IMR-90 (cell line): Measurements from ENCODE around the gene P2RY14. TPM values are rescaled to one million over a fixed set of nuclear protein-coding genes. Genes with fewer than 3 reads are reported as not detected.

Experiments
- ATAC-seq: fragments of 200-7000 bp; cut with Tn5 transposase; 2 replicates; pipeline ENCODE4 v1.9.1; 2020; ENCODE audit warnings: low read depth, mild to moderate bottlenecking, moderate library complexity
- BruUV-seq: library from RNA; stranded (reverse); fragments of 400-500 nt; replicated peaks from 2 replicates; lab custom pipeline; 2021; lab: Mats Ljungman, UMichigan
- CTCF ChIA-PET: fragments of 300-600 bp; formaldehyde crosslinking; extraction: SDS; loops from one replicate; lab custom pipeline; 2021; ENCODE audit warnings: antibody characterized with exemption; lab: Yijun Ruan, JAX
- POLR2A ChIA-PET: fragments of 300-600 bp; sonication (Branson Sonifier 250); formaldehyde crosslinking; loops from one replicate; lab custom pipeline; 2022; ENCODE audit warnings: antibody characterized with exemption; ENCODE audit not compliant: unreplicated experiment; lab: Charles Lee
- DNase-seq: peaks from one replicate; pipeline ENCODE4 v3.0.0; 2013
- H2AFZ ChIP-seq: replicated peaks from 2 replicates; pipeline ENCODE3; 2013; ENCODE audit warnings: low read length, mild to moderate bottlenecking; ENCODE audit not compliant: poor library complexity
- H2AK5ac ChIP-seq: 2 replicates; pipeline ENCODE4 v1.6.1; 2013; ENCODE audit warnings: low read depth, low read length, inconsistent platforms
- H2AK9ac ChIP-seq: replicated peaks from 2 replicates; pipeline ENCODE3; 2013; ENCODE audit warnings: mild to moderate bottlenecking, low read depth, low read length, moderate library complexity; ENCODE audit not compliant: poor library complexity
- H2BK120ac ChIP-seq: 2 replicates; pipeline ENCODE4 v1.6.1; 2013; ENCODE audit warnings: low read depth, low read length, inconsistent platforms
- H2BK15ac ChIP-seq: 3 replicates; pipeline ENCODE4 v1.6.1; 2013; ENCODE audit warnings: low read depth, low read length, inconsistent platforms
- H2BK20ac ChIP-seq: 2 replicates; pipeline ENCODE4 v1.6.1; 2013; ENCODE audit warnings: low read depth, mild to moderate bottlenecking, inconsistent platforms, low read length, moderate library complexity
- H2BK5ac ChIP-seq: 2 replicates; pipeline ENCODE4 v1.6.1; 2013; ENCODE audit warnings: mild to moderate bottlenecking, low read depth, low read length, inconsistent platforms; ENCODE audit not compliant: poor library complexity, severe bottlenecking
- H3K14ac ChIP-seq: replicated peaks from 2 replicates; pipeline ENCODE4 v1.6.1; 2013; ENCODE audit warnings: low read depth, low read length, inconsistent platforms
- H3K18ac ChIP-seq: 2 replicates; pipeline ENCODE4 v1.6.1; 2013; ENCODE audit warnings: low read depth, low read length, control low read depth
- H3K23ac ChIP-seq: 2 replicates; pipeline ENCODE4 v1.6.1; 2013; ENCODE audit warnings: low read depth, low read length, inconsistent platforms
- H3K27ac ChIP-seq: 2 replicates; pipeline ENCODE4 v1.5.1; 2013; ENCODE audit warnings: mild to moderate bottlenecking, control low read depth, low read length; ENCODE audit not compliant: insufficient read depth
- H3K27me3 ChIP-seq: 2 replicates; pipeline ENCODE4 v1.6.1; 2013; ENCODE audit warnings: low read length; ENCODE audit not compliant: control insufficient read depth, insufficient read depth
- H3K36me3 ChIP-seq: 2 replicates; pipeline ENCODE4 v1.6.1; 2013; ENCODE audit warnings: low read length, mixed read lengths; ENCODE audit not compliant: control insufficient read depth, insufficient read depth
- H3K4ac ChIP-seq: 2 replicates; pipeline ENCODE4 v1.6.1; 2013; ENCODE audit warnings: low read depth, low read length, inconsistent platforms
- H3K4me1 ChIP-seq: 2 replicates; pipeline ENCODE4 v1.6.1; 2013; ENCODE audit warnings: low read length, mixed read lengths; ENCODE audit not compliant: control insufficient read depth, insufficient read depth
- H3K4me2 ChIP-seq: 2 replicates; pipeline ENCODE4 v1.6.1; 2013; ENCODE audit warnings: low read depth, mild to moderate bottlenecking, control low read depth, low read length, moderate library complexity
- H3K4me3 ChIP-seq: 2 replicates; pipeline ENCODE4 v1.5.1; 2013; ENCODE audit warnings: low read depth, mild to moderate bottlenecking, control low read depth, low read length, moderate library complexity; ENCODE audit not compliant: insufficient read depth
- H3K56ac ChIP-seq: 2 replicates; pipeline ENCODE4 v1.6.1; 2013; ENCODE audit warnings: low read length, inconsistent platforms; ENCODE audit not compliant: insufficient read depth; ENCODE audit errors: extremely low read depth
- H3K79me1 ChIP-seq, 2 experiments: 2 replicates each; pipeline ENCODE4 v1.6.1; 2013; ENCODE audit warnings: low read length in 2 of 2, inconsistent platforms in 1 of 2, low read depth in 1 of 2
- H3K9ac ChIP-seq: 2 replicates; pipeline ENCODE4 v1.6.1; 2013; ENCODE audit warnings: low read depth, low read length, control low read depth
- H3K9me1 ChIP-seq: 2 replicates; pipeline ENCODE4 v1.6.1; 2013; ENCODE audit warnings: low read length, inconsistent platforms; ENCODE audit not compliant: insufficient read depth
- H3K9me3 ChIP-seq: 2 replicates; pipeline ENCODE4 v1.6.1; 2013; ENCODE audit warnings: low read length; ENCODE audit not compliant: control insufficient read depth, insufficient read depth
- H4K20me1 ChIP-seq: 2 replicates; pipeline ENCODE4 v1.6.1; 2013; ENCODE audit warnings: low read length, inconsistent platforms; ENCODE audit not compliant: insufficient read depth
- H4K5ac ChIP-seq: 2 replicates; pipeline ENCODE4 v1.6.1; 2013; ENCODE audit warnings: mild to moderate bottlenecking, low read depth, low read length, control low read depth
- H4K8ac ChIP-seq, 2 experiments: 2 replicates each; pipeline ENCODE4 v1.6.1; 2013; ENCODE audit warnings: low read depth in 2 of 2, low read length in 2 of 2, control low read depth in 1 of 2, inconsistent platforms in 1 of 2
- H4K91ac ChIP-seq: 2 replicates; pipeline ENCODE4 v1.6.1; 2013; ENCODE audit warnings: low read depth, low read length, inconsistent platforms; ENCODE audit not compliant: insufficient read depth
- BHLHE40 ChIP-seq: fragments of 150-350 bp; IDR thresholded peaks from 2 replicates; pipeline ENCODE4 v1.6.1; 2016; ENCODE audit warnings: mild to moderate bottlenecking, low read depth, low read length
- CHD1 ChIP-seq: IDR thresholded peaks from 2 replicates; pipeline ENCODE4 v1.6.1; 2012; ENCODE audit warnings: low read depth, low read length, improper control_type of control experiment
- FOS ChIP-seq: fragments of 150-350 bp; IDR thresholded peaks from 2 replicates; pipeline ENCODE4 v1.6.1; 2016; ENCODE audit warnings: low read depth, low read length
- MAFK ChIP-seq: IDR thresholded peaks from 2 replicates; pipeline ENCODE4 v1.6.1; 2012; ENCODE audit warnings: low read depth, low read length, improper control_type of control experiment
- MAZ ChIP-seq: IDR thresholded peaks from 2 replicates; pipeline ENCODE4 v1.6.1; 2012; ENCODE audit warnings: low read depth, mild to moderate bottlenecking, low read length, improper control_type of control experiment, moderate library complexity, borderline replicate concordance
- MXI1 ChIP-seq: IDR thresholded peaks from 2 replicates; pipeline ENCODE4 v1.6.1; 2012; ENCODE audit warnings: low read depth, mild to moderate bottlenecking, low read length, moderate library complexity, borderline replicate concordance
- NFE2L2 ChIP-seq: fragments of 150-350 bp; IDR thresholded peaks from 2 replicates; pipeline ENCODE4 v1.6.1; 2016; ENCODE audit warnings: low read depth, mild to moderate bottlenecking, low read length
- POLR2A ChIP-seq: IDR thresholded peaks from 2 replicates; pipeline ENCODE4 v1.6.1; 2012; ENCODE audit warnings: mild to moderate bottlenecking, low read depth, low read length
- RCOR1 ChIP-seq: IDR thresholded peaks from 2 replicates; pipeline ENCODE4 v1.6.1; 2012; ENCODE audit warnings: mild to moderate bottlenecking, low read length, improper control_type of control experiment; ENCODE audit not compliant: insufficient replicate concordance
- WGBS, 2 experiments: methylation state at CpG; one replicate each; pipeline versions ENCODE4 v1.1.5 to v1.1.7; 2013; ENCODE audit warnings: missing lambda C conversion rate in 2 of 2; ENCODE audit not compliant: insufficient read length in 1 of 2; ENCODE audit errors: extremely low coverage in 2 of 2; 5-methylcytosine and 5-hydroxymethylcytosine counted together
- dilution Hi-C: fragments of 300-500 bp; cut with HindIII; formaldehyde crosslinking; loops from one replicate; pipeline ENCODE4 v1.14.3; 2018; ENCODE audit warnings: low sequenced_read_pairs; ENCODE audit not compliant: unreplicated experiment
- in situ Hi-C: fragments of 300-500 bp; cut with MboI; formaldehyde crosslinking; loops from 3 replicates; pipeline ENCODE4 v1.14.3; 2019; ENCODE audit warnings: low sequenced_read_pairs, inconsistent platforms, mixed read lengths
- intact Hi-C: fragments of 100-400 bp; cut with micrococcal nuclease; formaldehyde crosslinking; loops from 2 replicates; pipeline ENCODE4 v1.10.0; 2022
- polyA plus RNA-seq, 3 experiments: library from polyadenylated mRNA; depleted of rRNA; stranded (reverse); fragments of >200 nt; gene quantifications; 2 replicates each; pipeline ENCODE4 v1.2.3, GENCODE V29; 2012; ENCODE audit warnings: low replicate concordance in 1 of 3
- total RNA-seq: library from RNA; depleted of rRNA; stranded (reverse); fragments of >200 nt; gene quantifications from 2 replicates; pipeline ENCODE4 v1.2.3, GENCODE V29; 2012
- TF ChIP-seq, protein P1 (sequence below): fragments of 150-350 bp; IDR thresholded peaks from 2 replicates; pipeline ENCODE4 v1.6.1; 2016; ENCODE audit warnings: low read depth, mild to moderate bottlenecking, low read length, moderate library complexity, borderline replicate concordance
- TF ChIP-seq, protein P2 (sequence below): conservative IDR thresholded peaks from 2 replicates; pipeline ENCODE4 v1.5.1; 2012; ENCODE audit warnings: mild to moderate bottlenecking, low read depth, low read length, improper control_type of control experiment
- TF ChIP-seq, protein P3 (sequence below): fragments of 150-350 bp; IDR thresholded peaks from 2 replicates; pipeline ENCODE4 v1.6.1; 2017; ENCODE audit warnings: mild to moderate bottlenecking, antibody characterized with exemption, low read length, low read depth

Gene P2RY14
- total and polyA plus RNA-seq, 2 of the 4 experiments (the other 2 are of a cell fraction): not detected

DNA sequence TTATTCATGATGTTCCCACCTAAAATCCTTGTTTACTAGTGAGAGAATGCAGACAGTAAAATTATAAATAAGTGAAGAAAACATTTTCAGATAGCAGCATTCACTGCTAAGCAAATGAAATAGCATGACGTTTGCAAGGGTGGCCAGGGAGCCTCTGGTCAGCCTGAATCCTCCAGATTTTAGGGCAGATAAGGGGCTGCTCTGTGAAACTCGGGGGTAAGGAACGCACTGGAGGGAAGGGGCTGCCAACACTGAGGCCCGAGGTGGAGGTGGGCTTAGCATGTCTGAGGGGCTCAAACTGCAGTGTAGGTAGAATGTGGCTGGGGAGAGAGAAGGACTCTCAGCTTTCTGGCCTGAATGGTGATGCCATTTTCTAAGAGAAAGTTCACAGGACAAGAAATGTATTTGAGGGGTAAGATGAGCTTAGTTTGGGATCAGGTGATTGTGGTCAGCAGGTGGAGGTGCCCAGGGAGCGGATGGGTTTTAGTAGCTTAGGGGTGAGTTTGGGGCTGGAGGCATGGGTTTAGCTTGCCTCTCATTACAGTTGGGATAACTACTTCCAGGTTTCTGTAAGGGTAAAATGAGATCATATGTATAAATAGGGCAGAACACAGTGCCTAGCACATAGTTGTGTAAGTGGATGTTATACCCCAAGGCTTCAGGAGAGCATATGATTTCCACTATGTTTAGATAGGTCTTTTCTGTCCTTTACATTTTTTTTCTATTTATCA is 95.8 kb downstream of the P2RY14 start (continued):
- TF ChIP-seq FOS: no peak

DNA sequence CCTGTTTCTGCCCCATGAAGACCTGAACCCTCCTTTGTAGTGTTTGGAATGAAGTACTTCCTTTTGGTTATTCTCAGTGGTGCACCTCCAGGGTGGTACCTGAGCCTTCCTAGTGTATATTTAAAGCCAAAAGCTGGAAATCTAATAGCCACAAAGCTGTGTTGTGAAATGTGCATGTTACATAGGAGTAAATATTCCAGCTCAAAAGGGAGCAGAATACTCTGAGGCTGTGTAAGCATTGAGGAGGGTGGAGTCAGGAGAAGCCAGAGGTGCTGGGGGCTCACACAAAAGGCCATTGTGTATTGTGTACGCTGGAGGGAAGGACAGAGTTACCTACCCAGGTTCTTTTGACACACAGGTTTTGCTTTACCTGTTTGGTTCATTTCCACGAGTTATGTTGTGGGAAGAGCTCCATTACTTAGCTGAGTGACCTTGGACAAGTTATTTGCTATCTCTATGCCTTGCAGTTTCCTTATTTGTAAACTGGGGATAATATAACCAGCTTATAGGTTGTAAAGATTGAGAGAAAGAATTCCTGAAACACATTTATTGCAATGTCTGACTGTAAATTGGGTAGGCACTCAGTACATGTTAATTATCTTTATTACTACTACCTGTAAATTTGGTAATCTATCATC is 100.0 kb downstream of the P2RY14 start:
- ChIA-PET CTCF (interaction anchor here (1.4 kb wide), 1 partner anchor 10 kb away, joined by 7 read pairs; no protein-coding TSS in a partner anchor), POLR2A (no interaction called here)
- H4K8ac ChIP-seq: no peak overlapping the region
- no peak overlapping the region for H3K14ac ChIP-seq
- no peak overlapping the region for H3K4me2 ChIP-seq
- peaks cover 3% of the 10 kb centered on the region; the same call in 1 of the 2 replicates for H3K4me1 ChIP-seq
- no peak overlapping the region for H2AK5ac ChIP-seq
- H3K9ac ChIP-seq: no peak overlapping the region
- H3K18ac ChIP-seq: no peak overlapping the region
- no peaks in the 10 kb centered on the region for H3K9me3 ChIP-seq
- dilution Hi-C loops: no loop called here
- no peak overlapping the region for H2BK15ac ChIP-seq
- no peak overlapping the region for H3K27ac ChIP-seq
- ATAC-seq: no peak
- no peak overlapping the region for H2BK20ac ChIP-seq
- WGBS, 2 experiments: no CpG with 5 or more reads among the region's 2 CpGs
- H3K27me3 ChIP-seq: no peaks in the 10 kb centered on the region; the same call in none of the 2 replicates
- H2BK5ac ChIP-seq: no peak overlapping the region
- H3K4ac ChIP-seq: no peak overlapping the region
- intact Hi-C loops: no loop called here
- no peak for DNase-seq
- H3K79me1 ChIP-seq: no peaks in the 10 kb centered on the region
- H4K5ac ChIP-seq: no peak overlapping the region
- no peak overlapping the region for H4K91ac ChIP-seq
- no peak overlapping the region for H2AK9ac ChIP-seq
- H3K9me1 ChIP-seq: no peaks in the 10 kb centered on the region
- no peak overlapping the region for H3K56ac ChIP-seq
- H2AFZ ChIP-seq: no peak overlapping the region
- H3K23ac ChIP-seq: no peak overlapping the region
- BruUV-seq: no TSS peak
- H4K20me1 ChIP-seq: no peaks in the 10 kb centered on the region
- no peaks in the 10 kb centered on the region for H3K36me3 ChIP-seq
- in situ Hi-C loops: no loop called here
- H2BK120ac ChIP-seq: no peak overlapping the region
- H3K4me3 ChIP-seq: no peak overlapping the region
- TF ChIP-seq, protein P1, sequence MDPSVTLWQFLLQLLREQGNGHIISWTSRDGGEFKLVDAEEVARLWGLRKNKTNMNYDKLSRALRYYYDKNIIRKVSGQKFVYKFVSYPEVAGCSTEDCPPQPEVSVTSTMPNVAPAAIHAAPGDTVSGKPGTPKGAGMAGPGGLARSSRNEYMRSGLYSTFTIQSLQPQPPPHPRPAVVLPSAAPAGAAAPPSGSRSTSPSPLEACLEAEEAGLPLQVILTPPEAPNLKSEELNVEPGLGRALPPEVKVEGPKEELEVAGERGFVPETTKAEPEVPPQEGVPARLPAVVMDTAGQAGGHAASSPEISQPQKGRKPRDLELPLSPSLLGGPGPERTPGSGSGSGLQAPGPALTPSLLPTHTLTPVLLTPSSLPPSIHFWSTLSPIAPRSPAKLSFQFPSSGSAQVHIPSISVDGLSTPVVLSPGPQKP: no peak
- TF ChIP-seq RCOR1: no peak
- no peak for TF ChIP-seq CHD1
- no peak for TF ChIP-seq POLR2A
- TF ChIP-seq BHLHE40: no peak
- no peak for TF ChIP-seq MAFK
- no peak for TF ChIP-seq MXI1
- TF ChIP-seq FOS: no peak
- no peak for TF ChIP-seq NFE2L2
- no peak for TF ChIP-seq MAZ
- TF ChIP-seq, protein P2, sequence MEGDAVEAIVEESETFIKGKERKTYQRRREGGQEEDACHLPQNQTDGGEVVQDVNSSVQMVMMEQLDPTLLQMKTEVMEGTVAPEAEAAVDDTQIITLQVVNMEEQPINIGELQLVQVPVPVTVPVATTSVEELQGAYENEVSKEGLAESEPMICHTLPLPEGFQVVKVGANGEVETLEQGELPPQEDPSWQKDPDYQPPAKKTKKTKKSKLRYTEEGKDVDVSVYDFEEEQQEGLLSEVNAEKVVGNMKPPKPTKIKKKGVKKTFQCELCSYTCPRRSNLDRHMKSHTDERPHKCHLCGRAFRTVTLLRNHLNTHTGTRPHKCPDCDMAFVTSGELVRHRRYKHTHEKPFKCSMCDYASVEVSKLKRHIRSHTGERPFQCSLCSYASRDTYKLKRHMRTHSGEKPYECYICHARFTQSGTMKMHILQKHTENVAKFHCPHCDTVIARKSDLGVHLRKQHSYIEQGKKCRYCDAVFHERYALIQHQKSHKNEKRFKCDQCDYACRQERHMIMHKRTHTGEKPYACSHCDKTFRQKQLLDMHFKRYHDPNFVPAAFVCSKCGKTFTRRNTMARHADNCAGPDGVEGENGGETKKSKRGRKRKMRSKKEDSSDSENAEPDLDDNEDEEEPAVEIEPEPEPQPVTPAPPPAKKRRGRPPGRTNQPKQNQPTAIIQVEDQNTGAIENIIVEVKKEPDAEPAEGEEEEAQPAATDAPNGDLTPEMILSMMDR: no peak
- TF ChIP-seq, protein P3, sequence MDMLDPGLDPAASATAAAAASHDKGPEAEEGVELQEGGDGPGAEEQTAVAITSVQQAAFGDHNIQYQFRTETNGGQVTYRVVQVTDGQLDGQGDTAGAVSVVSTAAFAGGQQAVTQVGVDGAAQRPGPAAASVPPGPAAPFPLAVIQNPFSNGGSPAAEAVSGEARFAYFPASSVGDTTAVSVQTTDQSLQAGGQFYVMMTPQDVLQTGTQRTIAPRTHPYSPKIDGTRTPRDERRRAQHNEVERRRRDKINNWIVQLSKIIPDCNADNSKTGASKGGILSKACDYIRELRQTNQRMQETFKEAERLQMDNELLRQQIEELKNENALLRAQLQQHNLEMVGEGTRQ: no peak
